ENCODE results near the gene OSR1. TPM values are rescaled to one million over a fixed set of nuclear protein-coding genes. Genes with fewer than 3 reads are reported as not detected.

The OSR1 gene
- total and polyA plus RNA-seq, 10 of the 15 experiments (the other 5 are each of a cell fraction or from before 2014, with no cell fraction given) = not detected

- Histone ChIP-seq H3K27ac (ENCODE audit: control insufficient read depth, insufficient read depth) (no peak overlapping the region), H3K79me2 (ENCODE audit: control insufficient read depth, insufficient read depth, low read length) (no peaks in the 10 kb centered on the region), H3K4me2 (ENCODE audit: control insufficient read depth, insufficient read depth) (peak overlapping the region; percentile 81; the same call in 1 of the 2 replicates), H3K9me3 (replicated peaks; ENCODE audit: control insufficient read depth, insufficient read depth, low read length) (no peaks in the 10 kb centered on the region), H3K36me3 (ENCODE audit: control insufficient read depth in 2 of 2, insufficient read depth in 2 of 2, low read length in 1 of 2) (no peaks in the 10 kb centered on the region), H3K27me3 (replicated peaks in 1 of 2; ENCODE audit: control insufficient read depth in 2 of 2, insufficient read depth in 2 of 2, low read length in 1 of 2) (peaks cover 27 to 61% of the 10 kb centered on the region in 2 experiments), H2AFZ (ENCODE audit: control insufficient read depth, low read depth, low read length) (no peak overlapping the region), H3K4me1 (ENCODE audit: control insufficient read depth, insufficient read depth, low read length) (peaks cover 6% of the 10 kb centered on the region; the same call in 1 of the 2 replicates), H3K4me3 (no peak overlapping the region), H4K20me1 (ENCODE audit: control insufficient read depth, insufficient read depth) (no peaks in the 10 kb centered on the region), H3K9ac (ENCODE audit: control insufficient read depth, insufficient read depth, low read length) (no peak overlapping the region)
- no peak for TF ChIP-seq BACH1 (IDR thresholded peaks at IDR 0.05; ENCODE audit: borderline replicate concordance)
- no peak for TF ChIP-seq IRF5 (IDR thresholded peaks at IDR 0.05; ENCODE audit: borderline replicate concordance)
- no peak for TF ChIP-seq RAD51 (IDR thresholded peaks at IDR 0.05)
- TF ChIP-seq HSF1 (IDR thresholded peaks at IDR 0.05; ENCODE audit: low read depth, low read length) = no peak
- no peak for TF ChIP-seq SIN3A (IDR thresholded peaks at IDR 0.05; ENCODE audit: low read depth, low read length)
- TF ChIP-seq BMI1 (IDR thresholded peaks at IDR 0.05; ENCODE audit: borderline replicate concordance) = peak; percentile 64
- no TSS peak for BruUV-seq (replicated peaks)
- CTCF ChIA-PET = no interaction called here
- no peak for DNase-seq (ENCODE audit: low read depth, low spot score)
- FAIRE-seq = no peak
- POLR2A ChIA-PET = no interaction called here
- in situ Hi-C loops (cut with MboI) (loop anchor here (10.0 kb wide), 1 partner anchor 836 kb away; no protein-coding TSS in a partner anchor), intact Hi-C loops (cut with micrococcal nuclease; ENCODE audit: unreplicated experiment) (loop anchor here (5.0 kb wide), 2 partner anchors 501 to 839 kb away; no protein-coding TSS in a partner anchor)
- WGBS (ENCODE audit: insufficient coverage, insufficient replicate concordance, low lambda C conversion rate, missing lambda C conversion rate) = 27% methylated on average over 17 of the region's 17 CpGs
- RAD21 ChIA-PET (ENCODE audit: unreplicated experiment) = no interaction called here
- ATAC-seq = no peak
- SMC1A ChIA-PET (ENCODE audit: uncharacterized antibody, unreplicated experiment) = interaction anchor here (1.5 kb wide), 1 partner anchor 14 kb away, joined by 3 read pairs; no protein-coding TSS in a partner anchor
These were observed 2.5 kb upstream of the OSR1 start for GRCh38 chr2:19360966-19361321.
